Measurements from ENCODE around the gene CRB2. TPM values are rescaled to one million over a fixed set of nuclear protein-coding genes. Genes with fewer than 3 reads are reported as not detected.

CRB2 gene
- total and polyA plus RNA-seq, 2 of the 4 experiments (the other 2 are of a cell fraction), result not detected

- CTCF ChIA-PET, result no interaction called here
- Histone ChIP-seq H3K79me1 (ENCODE audit: low read depth in 1 of 2, low read length in 2 of 2) (no peaks in the 10 kb centered on the region), H3K4me1 (ENCODE audit: control insufficient read depth, insufficient read depth, low read length) (no peaks in the 10 kb centered on the region), H2BK20ac (ENCODE audit: low read depth, low read length) (no peak overlapping the region), H3K27me3 (ENCODE audit: control insufficient read depth, insufficient read depth, low read length) (peaks cover 36% of the 10 kb centered on the region), H3K56ac (ENCODE audit: extremely low read depth, insufficient read depth, low read length) (no peak overlapping the region), H2BK120ac (ENCODE audit: low read depth, low read length) (no peak overlapping the region), H2BK15ac (ENCODE audit: low read depth, low read length) (no peak overlapping the region), H3K9ac (ENCODE audit: low read depth, low read length) (no peak overlapping the region), H3K14ac (replicated peaks; ENCODE audit: low read depth, low read length) (no peak overlapping the region), H3K4me2 (ENCODE audit: low read depth, low read length) (no peak overlapping the region), H2AK9ac (replicated peaks; ENCODE audit: low read depth, low read length, poor library complexity) (no peak overlapping the region), H3K36me3 (ENCODE audit: control insufficient read depth, insufficient read depth, low read length) (no peaks in the 10 kb centered on the region), H3K18ac (ENCODE audit: low read depth, low read length) (no peak overlapping the region), H3K4ac (ENCODE audit: low read depth, low read length) (no peak overlapping the region), H3K4me3 (ENCODE audit: insufficient read depth, low read depth, low read length) (no peak overlapping the region), H2AK5ac (ENCODE audit: low read depth, low read length) (no peak overlapping the region), H4K8ac (ENCODE audit: low read depth in 2 of 2, low read length in 2 of 2) (no peak overlapping the region), H4K91ac (ENCODE audit: insufficient read depth, low read depth, low read length) (no peak overlapping the region), H3K9me1 (ENCODE audit: insufficient read depth, low read length) (no peaks in the 10 kb centered on the region), H3K23ac (ENCODE audit: low read depth, low read length) (no peak overlapping the region), H2AFZ (replicated peaks; ENCODE audit: low read length, poor library complexity) (no peak overlapping the region), H4K20me1 (ENCODE audit: insufficient read depth, low read length) (no peaks in the 10 kb centered on the region), H4K5ac (ENCODE audit: low read depth, low read length) (no peak overlapping the region), H2BK5ac (ENCODE audit: low read depth, low read length, poor library complexity, severe bottlenecking) (no peak overlapping the region), H3K27ac (ENCODE audit: insufficient read depth, low read length) (no peak overlapping the region), H3K9me3 (ENCODE audit: control insufficient read depth, insufficient read depth, low read length) (no peaks in the 10 kb centered on the region)
- intact Hi-C loops (cut with micrococcal nuclease), result no loop called here
- POLR2A ChIA-PET (ENCODE audit: unreplicated experiment), result no interaction called here
- dilution Hi-C loops (cut with HindIII; ENCODE audit: low sequenced_read_pairs, unreplicated experiment), result no loop called here
- WGBS, 2 experiments (ENCODE audit: extremely low coverage in 2 of 2, insufficient read length in 1 of 2), result no CpG with 5 or more reads among the region's 1 CpG
- TF ChIP-seq CHD1 (IDR thresholded peaks at IDR 0.05; ENCODE audit: low read depth, low read length) (no peak), RFX5 (IDR thresholded peaks at IDR 0.05; ENCODE audit: low read depth, low read length) (no peak), USF2 (IDR thresholded peaks at IDR 0.05; ENCODE audit: low read depth, low read length) (no peak), RCOR1 (IDR thresholded peaks at IDR 0.05; ENCODE audit: insufficient replicate concordance, low read length) (no peak), MAFK (IDR thresholded peaks at IDR 0.05; ENCODE audit: low read depth, low read length) (no peak), RAD21 (IDR thresholded peaks at IDR 0.05; ENCODE audit: low read length) (no peak), MAZ (IDR thresholded peaks at IDR 0.05; ENCODE audit: borderline replicate concordance, low read depth, low read length) (no peak), SMC3 (IDR thresholded peaks at IDR 0.05; ENCODE audit: low read depth, low read length) (no peak), BHLHE40 (IDR thresholded peaks at IDR 0.05; ENCODE audit: low read depth, low read length) (no peak), POLR2A (IDR thresholded peaks at IDR 0.05; ENCODE audit: low read depth, low read length) (no peak), NFE2L2 (IDR thresholded peaks at IDR 0.05; ENCODE audit: low read depth, low read length) (no peak), CEBPB (IDR thresholded peaks at IDR 0.05; ENCODE audit: low read depth, low read length) (no peak), FOS (IDR thresholded peaks at IDR 0.05; ENCODE audit: low read depth, low read length) (no peak), MXI1 (IDR thresholded peaks at IDR 0.05; ENCODE audit: borderline replicate concordance, low read depth, low read length) (no peak), ELK1 (IDR thresholded peaks at IDR 0.05; ENCODE audit: borderline replicate concordance, low read depth, low read length) (no peak)
- TF ChIP-seq, protein P1, sequence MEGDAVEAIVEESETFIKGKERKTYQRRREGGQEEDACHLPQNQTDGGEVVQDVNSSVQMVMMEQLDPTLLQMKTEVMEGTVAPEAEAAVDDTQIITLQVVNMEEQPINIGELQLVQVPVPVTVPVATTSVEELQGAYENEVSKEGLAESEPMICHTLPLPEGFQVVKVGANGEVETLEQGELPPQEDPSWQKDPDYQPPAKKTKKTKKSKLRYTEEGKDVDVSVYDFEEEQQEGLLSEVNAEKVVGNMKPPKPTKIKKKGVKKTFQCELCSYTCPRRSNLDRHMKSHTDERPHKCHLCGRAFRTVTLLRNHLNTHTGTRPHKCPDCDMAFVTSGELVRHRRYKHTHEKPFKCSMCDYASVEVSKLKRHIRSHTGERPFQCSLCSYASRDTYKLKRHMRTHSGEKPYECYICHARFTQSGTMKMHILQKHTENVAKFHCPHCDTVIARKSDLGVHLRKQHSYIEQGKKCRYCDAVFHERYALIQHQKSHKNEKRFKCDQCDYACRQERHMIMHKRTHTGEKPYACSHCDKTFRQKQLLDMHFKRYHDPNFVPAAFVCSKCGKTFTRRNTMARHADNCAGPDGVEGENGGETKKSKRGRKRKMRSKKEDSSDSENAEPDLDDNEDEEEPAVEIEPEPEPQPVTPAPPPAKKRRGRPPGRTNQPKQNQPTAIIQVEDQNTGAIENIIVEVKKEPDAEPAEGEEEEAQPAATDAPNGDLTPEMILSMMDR (conservative IDR thresholded peaks at IDR 0.05; ENCODE audit: low read depth, low read length), result no peak
- BruUV-seq (replicated peaks), result no TSS peak
- in situ Hi-C loops (cut with MboI; ENCODE audit: low sequenced_read_pairs), result no loop called here
- no peak for ATAC-seq (ENCODE audit: low read depth)
- DNase-seq, result no peak
These were observed 46.4 kb upstream of the CRB2 start for GRCh38 chr9:123309611-123310010.

Data from IMR-90 (cell line).